Epithelial cell of proximal tubule (primary cell): ENCODE results near the gene NDUFAB1. TPM values are rescaled to one million over a fixed set of nuclear protein-coding genes. Genes with fewer than 3 reads are reported as not detected.

ENCODE experiments used
- DNase-seq: peaks from one replicate; pipeline ENCODE4 v3.0.0-alpha.2; 2011; ENCODE audit warnings: low read depth
- H3K4me3 ChIP-seq: 2 replicates; pipeline ENCODE4 v1.5.1; 2011; ENCODE audit warnings: low read depth, mild to moderate bottlenecking, low read length
- total RNA-seq: library from RNA; depleted of rRNA; stranded (reverse); fragments of >200 nt; gene quantifications from 2 replicates; pipeline ENCODE4 v1.2.3, GENCODE V29; 2015
- TF ChIP-seq, protein P1 (sequence below): conservative IDR thresholded peaks from 2 replicates; pipeline ENCODE4 v1.5.1; 2012; ENCODE audit warnings: low read depth, mild to moderate bottlenecking, low read length

The NDUFAB1 gene
- total RNA-seq, 1 donor from 2014 or later: 98.7 TPM

DNA sequence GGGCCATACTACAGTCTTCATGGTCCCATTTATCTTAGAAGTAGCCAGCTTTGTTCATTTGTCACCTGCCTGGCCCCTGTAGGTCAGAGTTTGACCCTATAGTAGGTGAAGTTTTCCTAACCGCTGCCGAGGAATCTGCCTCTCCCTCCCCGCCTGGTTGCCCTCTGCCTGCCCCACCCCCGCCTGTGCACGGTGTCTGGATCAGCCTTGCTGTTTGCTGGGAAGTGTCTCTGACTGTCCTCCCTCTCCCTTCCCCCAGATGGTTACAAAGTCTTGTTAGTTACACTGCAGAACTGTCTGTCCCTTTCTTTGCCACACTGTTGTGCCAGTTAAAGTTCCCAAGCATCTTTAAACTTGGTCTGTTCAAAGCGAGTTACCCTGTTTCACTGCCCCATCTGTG is 32.9 kb downstream of the NDUFAB1 start:
- TF ChIP-seq, protein P1, sequence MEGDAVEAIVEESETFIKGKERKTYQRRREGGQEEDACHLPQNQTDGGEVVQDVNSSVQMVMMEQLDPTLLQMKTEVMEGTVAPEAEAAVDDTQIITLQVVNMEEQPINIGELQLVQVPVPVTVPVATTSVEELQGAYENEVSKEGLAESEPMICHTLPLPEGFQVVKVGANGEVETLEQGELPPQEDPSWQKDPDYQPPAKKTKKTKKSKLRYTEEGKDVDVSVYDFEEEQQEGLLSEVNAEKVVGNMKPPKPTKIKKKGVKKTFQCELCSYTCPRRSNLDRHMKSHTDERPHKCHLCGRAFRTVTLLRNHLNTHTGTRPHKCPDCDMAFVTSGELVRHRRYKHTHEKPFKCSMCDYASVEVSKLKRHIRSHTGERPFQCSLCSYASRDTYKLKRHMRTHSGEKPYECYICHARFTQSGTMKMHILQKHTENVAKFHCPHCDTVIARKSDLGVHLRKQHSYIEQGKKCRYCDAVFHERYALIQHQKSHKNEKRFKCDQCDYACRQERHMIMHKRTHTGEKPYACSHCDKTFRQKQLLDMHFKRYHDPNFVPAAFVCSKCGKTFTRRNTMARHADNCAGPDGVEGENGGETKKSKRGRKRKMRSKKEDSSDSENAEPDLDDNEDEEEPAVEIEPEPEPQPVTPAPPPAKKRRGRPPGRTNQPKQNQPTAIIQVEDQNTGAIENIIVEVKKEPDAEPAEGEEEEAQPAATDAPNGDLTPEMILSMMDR: no peak
- no peak overlapping the region for H3K4me3 ChIP-seq
- no peak for DNase-seq

DNA sequence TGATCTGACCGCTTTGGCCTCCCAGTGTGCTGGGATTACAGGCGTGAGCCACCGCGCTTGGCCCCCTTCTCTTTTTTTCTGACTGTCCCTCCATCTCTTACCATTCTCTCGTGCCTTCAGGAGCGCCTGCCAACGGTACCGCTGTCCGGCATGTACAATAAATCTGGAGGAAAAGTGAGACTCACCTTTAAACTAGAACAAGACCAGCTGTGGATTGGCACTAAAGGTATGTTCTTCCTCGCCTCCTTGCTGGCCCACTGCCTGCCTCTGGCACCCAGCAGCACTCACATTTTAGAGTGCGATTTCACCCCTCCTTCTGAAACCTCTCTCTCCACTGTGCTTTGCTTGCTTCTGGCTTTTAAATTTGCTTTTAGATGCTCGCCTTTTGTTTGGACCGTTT is 33.6 kb downstream of the NDUFAB1 start:
- TF ChIP-seq, protein P1: no peak
- DNase-seq: no peak
- H3K4me3 ChIP-seq: no peak overlapping the region

DNA sequence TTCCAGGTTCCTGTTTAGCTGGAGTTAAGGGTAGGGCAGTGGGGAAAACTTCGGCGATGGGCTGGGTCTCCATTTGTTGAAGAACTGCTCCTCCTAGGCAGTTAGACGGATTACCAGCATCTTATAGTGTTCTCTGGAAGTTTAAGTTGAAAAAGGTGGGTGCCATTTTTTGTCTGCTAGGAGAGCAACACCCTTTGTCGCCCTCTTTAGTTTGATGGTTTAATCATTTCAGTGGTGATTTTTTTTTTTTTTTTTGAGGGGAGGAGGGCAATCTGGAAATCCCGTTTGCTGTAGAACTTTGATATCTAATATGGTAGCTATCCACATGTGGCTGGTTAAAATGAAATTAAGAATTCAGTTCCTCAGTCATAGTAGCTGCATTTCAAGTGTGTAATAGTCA is 34.5 kb downstream of the NDUFAB1 start:
- no peak for DNase-seq
- TF ChIP-seq, protein P1: no peak

DNA sequence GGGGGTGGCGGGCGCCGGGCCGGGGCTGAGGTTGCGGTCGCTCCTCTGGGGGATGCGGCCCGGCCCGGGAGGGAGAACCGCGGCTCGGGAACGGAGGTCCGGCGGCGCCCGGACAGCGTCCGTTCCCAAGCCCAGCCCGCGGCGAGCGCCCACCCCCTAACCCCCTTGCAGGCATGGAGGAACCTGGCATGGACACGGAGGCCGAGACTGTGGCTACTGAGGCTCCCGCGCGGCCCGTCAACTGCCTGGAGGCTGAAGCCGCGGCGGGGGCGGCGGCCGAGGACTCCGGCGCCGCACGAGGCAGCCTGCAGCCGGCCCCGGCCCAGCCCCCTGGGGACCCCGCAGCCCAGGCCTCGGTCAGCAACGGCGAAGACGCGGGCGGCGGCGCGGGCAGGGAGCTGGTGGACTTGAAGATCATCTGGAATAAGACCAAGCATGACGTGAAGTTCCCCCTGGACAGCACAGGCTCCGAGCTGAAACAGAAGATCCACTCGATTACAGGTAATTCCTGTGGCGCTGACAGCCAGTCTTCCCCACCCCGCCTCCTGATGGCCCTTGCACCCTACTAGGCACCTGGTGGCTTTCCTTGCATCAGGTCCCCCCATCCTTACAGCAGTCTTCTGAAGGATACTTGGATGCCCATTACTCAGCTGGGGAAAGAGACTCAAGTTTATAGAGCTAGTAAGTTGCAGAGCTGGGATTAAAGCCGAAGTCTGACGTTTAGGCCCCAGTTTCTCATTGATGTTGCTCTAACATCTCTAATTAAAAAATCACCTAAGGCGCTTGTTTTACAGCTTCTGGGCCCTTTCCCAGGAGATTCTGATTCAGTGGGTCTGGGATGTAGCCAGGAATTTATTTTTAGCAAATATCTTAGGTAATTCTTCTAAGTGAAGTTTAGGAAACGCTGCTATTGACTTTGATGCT is 38.1 kb downstream of the NDUFAB1 start:
- DNase-seq: no peak
- TF ChIP-seq, protein P1: no peak
- peak overlapping the region; percentile 94 for H3K4me3 ChIP-seq

More for the DNA sequence above, 34.5 kb downstream of the NDUFAB1 start:
- H3K4me3 ChIP-seq: no peak overlapping the region

DNA sequence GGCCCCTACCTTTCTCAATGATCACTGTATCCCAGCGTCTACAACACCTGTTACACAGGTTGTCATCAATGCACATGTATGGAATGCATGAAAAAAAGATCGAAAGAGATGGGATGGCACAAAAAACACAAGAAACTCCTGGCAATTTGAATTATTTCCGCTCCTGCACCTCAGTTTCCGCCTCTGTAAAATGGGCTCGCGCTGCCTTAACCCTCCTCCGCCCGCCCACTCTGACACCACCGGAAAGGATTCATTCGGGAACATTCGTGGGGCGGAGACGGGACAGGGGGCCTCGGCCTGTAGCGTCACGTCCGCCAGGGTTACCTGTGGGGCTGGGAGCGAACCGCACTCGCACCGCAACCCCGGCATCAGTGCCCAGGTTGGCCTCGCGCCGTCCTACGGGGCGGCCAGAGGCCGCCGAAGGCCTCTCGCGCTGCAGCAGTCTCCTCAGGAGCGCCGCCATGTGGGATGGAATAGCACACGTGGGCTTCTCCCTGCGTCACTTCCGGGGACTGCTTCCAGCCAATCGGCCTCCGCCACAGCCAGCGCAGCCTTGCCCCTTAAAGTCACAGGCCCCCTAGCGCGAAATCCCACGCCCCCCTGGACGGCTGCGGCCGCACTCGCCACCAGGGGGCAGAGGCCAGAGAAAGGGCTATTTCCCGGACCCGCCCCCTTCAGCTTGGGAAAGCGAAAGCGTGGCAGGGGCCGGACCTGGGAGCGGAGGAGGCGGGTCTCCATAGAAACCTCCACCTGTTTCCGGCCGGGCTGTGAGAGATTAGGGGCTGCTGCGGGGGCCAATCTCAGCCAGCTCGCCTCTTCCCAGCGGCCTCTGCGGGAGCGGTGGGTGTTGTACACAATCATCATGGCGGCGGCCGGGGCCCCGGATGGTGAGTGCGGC is 39.0 kb downstream of the NDUFAB1 start, which contains the start of the genes EARS2 and UBFD1:
EARS2 (minus strand) TSS at position 470 of the 898 bp plus-strand sequence; CDS start at position 463, 7 bp downstream.
UBFD1 (plus strand) TSS at position 847 of the 898 bp plus-strand sequence; CDS start at position 863, 16 bp downstream.
- DNase-seq: peak; percentile 74
- TF ChIP-seq, protein P1: peak; percentile 91
- H3K4me3 ChIP-seq: peak within 1 kb of the TSS; percentile 94

DNA sequence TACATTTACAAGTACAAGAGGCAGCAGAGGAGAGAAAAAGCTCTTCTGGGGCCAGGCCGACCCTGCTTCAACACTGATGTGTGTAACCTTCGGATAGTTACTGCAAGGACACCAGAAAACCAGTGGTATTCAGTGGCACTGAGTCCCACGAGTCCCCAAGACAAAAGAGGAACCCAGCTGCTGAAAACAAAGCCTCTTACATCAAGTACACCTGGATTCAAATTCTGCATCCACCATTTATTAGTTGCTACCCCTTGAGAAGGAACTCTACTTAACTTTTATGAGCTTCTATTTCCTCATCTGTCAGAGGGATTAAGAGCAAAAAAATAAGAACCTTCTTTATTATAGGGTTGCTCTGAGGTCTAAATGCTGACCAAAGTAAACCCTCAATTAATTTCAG is 41.6 kb downstream of the NDUFAB1 start:
- TF ChIP-seq, protein P1: no peak
- no peak for DNase-seq
- no peak overlapping the region for H3K4me3 ChIP-seq
